ENCODE data around the gene RIPOR2. TPM values are rescaled to one million over a fixed set of nuclear protein-coding genes. Genes with fewer than 3 reads are reported as not detected.

Gene RIPOR2
- total RNA-seq, 4 donors from 2014 or later = 3.7 to 112 (median 6.1) TPM

DNA sequence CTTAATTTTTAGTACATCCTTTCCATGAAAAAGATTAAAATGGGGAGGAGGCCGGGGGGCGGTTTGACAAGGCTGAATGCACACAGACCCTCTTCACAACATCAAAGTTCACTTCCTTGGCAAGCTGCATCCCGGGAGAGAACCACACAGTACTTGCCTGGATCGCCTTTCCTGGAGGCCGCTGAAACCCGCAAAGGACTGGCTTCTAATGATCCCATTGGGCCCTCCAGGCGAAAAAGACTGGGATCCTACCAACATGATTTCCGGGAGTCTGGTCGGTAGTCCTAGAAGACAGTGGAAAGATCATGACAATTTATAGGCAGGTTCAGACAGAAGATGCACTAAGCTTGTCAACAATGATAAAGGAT, 60.2 kb downstream of the RIPOR2 start:
- Histone ChIP-seq H3K27me3 (no peaks in the 10 kb centered on the region), H3K4me3 (no peak overlapping the region), H3K27ac (no peak overlapping the region), H3K4me1 (no peaks in the 10 kb centered on the region), H3K36me3 (no peaks in the 10 kb centered on the region), H3K9me3 (no peaks in the 10 kb centered on the region)
- no peak for DNase-seq
- no peak for TF ChIP-seq POLR2A (IDR thresholded peaks at IDR 0.05)
- TF ChIP-seq, protein P1, sequence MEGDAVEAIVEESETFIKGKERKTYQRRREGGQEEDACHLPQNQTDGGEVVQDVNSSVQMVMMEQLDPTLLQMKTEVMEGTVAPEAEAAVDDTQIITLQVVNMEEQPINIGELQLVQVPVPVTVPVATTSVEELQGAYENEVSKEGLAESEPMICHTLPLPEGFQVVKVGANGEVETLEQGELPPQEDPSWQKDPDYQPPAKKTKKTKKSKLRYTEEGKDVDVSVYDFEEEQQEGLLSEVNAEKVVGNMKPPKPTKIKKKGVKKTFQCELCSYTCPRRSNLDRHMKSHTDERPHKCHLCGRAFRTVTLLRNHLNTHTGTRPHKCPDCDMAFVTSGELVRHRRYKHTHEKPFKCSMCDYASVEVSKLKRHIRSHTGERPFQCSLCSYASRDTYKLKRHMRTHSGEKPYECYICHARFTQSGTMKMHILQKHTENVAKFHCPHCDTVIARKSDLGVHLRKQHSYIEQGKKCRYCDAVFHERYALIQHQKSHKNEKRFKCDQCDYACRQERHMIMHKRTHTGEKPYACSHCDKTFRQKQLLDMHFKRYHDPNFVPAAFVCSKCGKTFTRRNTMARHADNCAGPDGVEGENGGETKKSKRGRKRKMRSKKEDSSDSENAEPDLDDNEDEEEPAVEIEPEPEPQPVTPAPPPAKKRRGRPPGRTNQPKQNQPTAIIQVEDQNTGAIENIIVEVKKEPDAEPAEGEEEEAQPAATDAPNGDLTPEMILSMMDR (IDR thresholded peaks at IDR 0.05) = no peak

DNA sequence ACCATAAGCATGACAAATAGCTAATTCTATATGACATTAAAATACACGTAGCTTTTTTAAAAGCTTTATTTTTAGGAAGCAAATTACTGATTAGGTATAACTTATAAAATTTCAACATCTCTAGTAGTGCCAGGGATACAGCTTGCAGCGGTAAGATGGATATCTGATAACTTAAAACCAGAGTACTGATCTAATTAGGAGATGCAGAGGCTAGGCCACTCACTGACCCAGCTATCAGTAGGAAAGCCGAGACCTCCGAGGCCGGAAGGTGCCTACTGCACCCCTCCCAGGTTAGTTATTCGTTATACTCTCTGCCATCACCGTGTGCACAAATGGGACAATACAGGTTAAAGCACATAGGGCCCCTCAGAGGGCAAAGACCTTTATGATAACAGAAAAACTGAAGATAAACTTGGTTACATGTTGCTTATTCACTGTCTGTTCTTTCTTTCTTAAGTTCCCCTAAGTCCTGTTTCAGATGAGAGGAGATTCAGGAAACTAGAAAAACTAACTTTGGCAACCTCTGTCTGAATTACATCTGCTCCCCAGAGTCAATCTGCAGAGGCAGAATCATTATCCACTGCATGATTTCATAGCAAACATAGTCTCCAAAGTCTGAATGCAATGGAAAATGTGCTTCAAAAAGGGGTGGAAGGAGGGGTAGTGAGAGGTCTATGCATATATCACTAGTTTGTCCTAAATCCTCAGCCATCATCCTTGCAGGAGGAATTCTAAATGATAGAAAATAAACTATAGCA, 60.8 kb downstream of the RIPOR2 start:
- no peak overlapping the region for H3K27ac ChIP-seq
- H3K9me3 ChIP-seq = no peaks in the 10 kb centered on the region
- H3K4me1 ChIP-seq = no peaks in the 10 kb centered on the region
- no peak overlapping the region for H3K4me3 ChIP-seq
- no peaks in the 10 kb centered on the region for H3K36me3 ChIP-seq
- TF ChIP-seq, protein P1 (IDR thresholded peaks at IDR 0.05) = no peak
- no peak for TF ChIP-seq POLR2A (IDR thresholded peaks at IDR 0.05)
- no peak for DNase-seq
- H3K27me3 ChIP-seq = no peaks in the 10 kb centered on the region

DNA sequence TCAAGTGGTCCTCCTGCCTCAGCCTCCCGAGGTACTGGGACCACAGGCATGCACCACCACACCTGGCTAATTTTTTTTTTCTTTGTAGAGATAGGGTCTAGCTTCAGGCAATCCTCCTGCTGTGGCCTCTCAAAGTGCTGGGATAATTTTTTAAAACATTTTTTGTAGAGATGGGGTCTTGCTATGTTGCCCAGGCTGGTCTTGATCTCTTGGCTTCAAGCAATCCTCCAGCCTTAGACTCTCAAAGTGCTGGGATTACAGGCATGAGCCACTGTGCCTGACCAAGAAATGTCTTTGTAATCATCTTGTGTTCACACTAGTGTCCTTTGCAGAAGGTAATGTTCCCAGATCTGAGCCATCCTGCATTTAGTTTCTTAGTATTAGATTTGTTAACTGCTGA, 61.6 kb downstream of the RIPOR2 start:
- DNase-seq = no peak
- TF ChIP-seq, protein P1 (IDR thresholded peaks at IDR 0.05) = no peak
- no peaks in the 10 kb centered on the region for H3K9me3 ChIP-seq
- H3K4me3 ChIP-seq = no peak overlapping the region
- no peak overlapping the region for H3K27ac ChIP-seq
- no peaks in the 10 kb centered on the region for H3K27me3 ChIP-seq
- H3K36me3 ChIP-seq = no peaks in the 10 kb centered on the region
- H3K4me1 ChIP-seq = no peaks in the 10 kb centered on the region

DNA sequence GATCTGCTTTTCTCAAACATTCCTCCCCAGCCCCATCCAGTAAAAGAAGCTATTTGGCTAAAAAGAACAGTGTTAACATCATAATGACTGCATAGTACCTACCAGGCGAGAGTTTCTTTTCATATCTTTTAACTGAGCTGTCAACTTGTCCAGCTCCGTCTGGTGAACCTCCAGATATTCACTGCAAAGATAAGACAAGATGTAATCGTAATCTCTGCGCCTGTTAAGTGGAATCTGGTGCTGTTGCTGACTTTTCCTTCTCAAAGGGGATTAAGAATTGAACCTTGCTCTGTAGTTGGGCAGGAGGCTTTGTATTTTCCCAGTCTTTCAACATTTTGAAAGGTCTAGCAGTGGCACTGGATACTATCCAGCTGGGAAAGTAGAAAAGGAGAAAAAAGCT, 63.0 kb downstream of the RIPOR2 start:
- TF ChIP-seq POLR2A (IDR thresholded peaks at IDR 0.05) = no peak
- TF ChIP-seq, protein P1 (IDR thresholded peaks at IDR 0.05) = no peak
- Histone ChIP-seq H3K27me3 (no peaks in the 10 kb centered on the region), H3K4me1 (no peaks in the 10 kb centered on the region)

DNA sequence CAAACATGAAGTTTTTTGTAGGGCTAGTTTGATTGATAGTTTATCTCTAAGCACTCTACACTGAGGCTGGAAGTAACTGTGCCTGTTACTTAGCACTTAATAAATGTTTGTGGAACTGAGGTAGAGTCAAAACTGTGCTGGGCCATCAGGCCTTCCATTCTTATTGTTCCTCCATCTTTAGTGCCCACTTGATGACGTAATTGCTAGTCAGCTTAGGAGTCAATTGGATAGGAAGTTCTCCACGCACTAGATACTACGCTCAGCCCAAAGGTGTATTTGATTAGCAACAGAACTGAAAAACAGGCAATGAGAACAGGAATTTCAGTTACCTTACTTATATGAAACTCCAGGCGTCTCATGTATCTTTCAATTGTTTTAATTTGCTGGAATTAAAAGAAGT, 67.0 kb downstream of the RIPOR2 start:
- Histone ChIP-seq H3K4me1 (no peaks in the 10 kb centered on the region), H3K36me3 (no peaks in the 10 kb centered on the region), H3K27me3 (no peaks in the 10 kb centered on the region), H3K27ac (no peak overlapping the region), H3K9me3 (no peaks in the 10 kb centered on the region), H3K4me3 (no peak overlapping the region)
- no peak for DNase-seq
- no peak for TF ChIP-seq POLR2A (IDR thresholded peaks at IDR 0.05)
- TF ChIP-seq, protein P1 (IDR thresholded peaks at IDR 0.05) = no peak

More for the DNA sequence above, 63.0 kb downstream of the RIPOR2 start:
- H3K27ac ChIP-seq = no peak overlapping the region
- H3K9me3 ChIP-seq = no peaks in the 10 kb centered on the region
- no peak for DNase-seq
- H3K36me3 ChIP-seq = no peaks in the 10 kb centered on the region
- no peak overlapping the region for H3K4me3 ChIP-seq

All from Peyer's patch (tissue), 4 donors.